ENCODE data around the gene PARD3.

DNA sequence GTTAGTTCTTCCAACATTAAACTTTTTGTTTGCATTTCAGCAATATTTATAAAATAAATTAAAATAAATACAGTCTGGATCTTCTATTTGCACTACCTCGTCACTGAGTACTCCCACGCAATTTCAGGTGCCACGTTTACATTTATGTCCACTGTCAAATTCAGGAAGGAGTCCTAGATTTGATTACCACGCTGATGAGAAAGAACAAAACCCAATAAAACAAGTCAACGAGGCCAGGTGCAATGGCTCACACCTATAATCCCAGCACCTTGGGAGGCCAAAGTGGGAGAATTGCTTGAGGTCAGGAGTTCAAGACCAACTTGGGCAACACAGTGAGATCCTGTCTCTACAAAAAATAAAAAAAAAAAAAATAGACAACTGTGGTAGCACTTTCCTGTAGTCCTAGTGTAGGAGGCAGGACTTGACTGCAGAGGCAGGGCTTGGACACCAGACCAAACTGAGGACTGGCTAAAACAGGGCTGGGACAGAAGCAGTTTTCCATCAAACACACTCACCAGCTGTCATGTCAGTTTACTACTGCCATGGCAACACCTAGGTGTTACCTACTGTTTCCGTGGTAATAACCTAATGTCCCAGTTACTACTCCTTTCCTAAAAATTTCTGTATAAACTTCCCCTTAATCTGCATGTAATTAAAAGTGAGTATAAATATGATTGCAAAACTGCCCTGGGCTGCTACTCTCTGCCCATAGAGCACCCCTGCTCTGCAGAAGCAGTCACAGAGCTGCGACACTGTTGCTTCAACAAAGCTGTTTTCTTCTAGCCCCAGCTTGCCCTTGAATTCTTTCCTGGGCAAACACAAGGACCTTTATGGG, 341.7 kb downstream of the PARD3 start:
- TF ChIP-seq, protein P1, sequence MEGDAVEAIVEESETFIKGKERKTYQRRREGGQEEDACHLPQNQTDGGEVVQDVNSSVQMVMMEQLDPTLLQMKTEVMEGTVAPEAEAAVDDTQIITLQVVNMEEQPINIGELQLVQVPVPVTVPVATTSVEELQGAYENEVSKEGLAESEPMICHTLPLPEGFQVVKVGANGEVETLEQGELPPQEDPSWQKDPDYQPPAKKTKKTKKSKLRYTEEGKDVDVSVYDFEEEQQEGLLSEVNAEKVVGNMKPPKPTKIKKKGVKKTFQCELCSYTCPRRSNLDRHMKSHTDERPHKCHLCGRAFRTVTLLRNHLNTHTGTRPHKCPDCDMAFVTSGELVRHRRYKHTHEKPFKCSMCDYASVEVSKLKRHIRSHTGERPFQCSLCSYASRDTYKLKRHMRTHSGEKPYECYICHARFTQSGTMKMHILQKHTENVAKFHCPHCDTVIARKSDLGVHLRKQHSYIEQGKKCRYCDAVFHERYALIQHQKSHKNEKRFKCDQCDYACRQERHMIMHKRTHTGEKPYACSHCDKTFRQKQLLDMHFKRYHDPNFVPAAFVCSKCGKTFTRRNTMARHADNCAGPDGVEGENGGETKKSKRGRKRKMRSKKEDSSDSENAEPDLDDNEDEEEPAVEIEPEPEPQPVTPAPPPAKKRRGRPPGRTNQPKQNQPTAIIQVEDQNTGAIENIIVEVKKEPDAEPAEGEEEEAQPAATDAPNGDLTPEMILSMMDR (conservative IDR thresholded peaks at IDR 0.05; ENCODE audit: low read length), result no peak
- no peak for TF ChIP-seq EZH2phosphoT487 (IDR thresholded peaks at IDR 0.05; ENCODE audit: borderline replicate concordance)

All from Loucy (cell line).